GM12878 (cell line): ENCODE data around the gene DENND10. TPM values are rescaled to one million over a fixed set of nuclear protein-coding genes. Genes with fewer than 3 reads are reported as not detected.

Experiments used
- ATAC-seq: fragments of 200-7000 bp; cut with Tn5 transposase; 3 replicates; pipeline ENCODE4 v1.9.1; 2020; ENCODE audit warnings: mild to moderate bottlenecking, moderate library complexity
- BruUV-seq: library from RNA; stranded (reverse); fragments of 400-500 nt; replicated peaks from 2 replicates; lab custom pipeline; 2021; lab: Mats Ljungman, UMichigan
- CTCF ChIA-PET: fragments of 300-600 bp; sonication (Branson Sonifier 250); formaldehyde crosslinking; extraction: SDS; loops from one replicate; lab custom pipeline; 2021; ENCODE audit warnings: inconsistent platforms; lab: Yijun Ruan, JAX
- POLR2A ChIA-PET: fragments of 350-600 bp; formaldehyde crosslinking; extraction: SDS; loops from one replicate; lab custom pipeline; 2021; ENCODE audit warnings: inconsistent platforms; lab: Charles Lee
- RAD21 ChIA-PET: fragments of 300-600 bp; sonication (Branson Sonifier 250); formaldehyde crosslinking; loops from one replicate; lab custom pipeline; 2023; ENCODE audit warnings: antibody characterized with exemption; ENCODE audit not compliant: unreplicated experiment; lab: Charles Lee
- SMC1A ChIA-PET: fragments of 300-600 bp; sonication (Branson Sonifier 250); formaldehyde crosslinking; loops from one replicate; lab custom pipeline; 2023; ENCODE audit not compliant: unreplicated experiment, uncharacterized antibody; lab: Charles Lee
- DNase-seq: peaks from one replicate; pipeline ENCODE4 v3.0.0-alpha.2; 2011; ENCODE audit warnings: low read depth, low spot score
- FAIRE-seq: peaks from 3 replicates; lab custom pipeline; 2011; peaks lifted over from hg19 to GRCh38; lab: Jason Lieb, UNC
- H2AFZ ChIP-seq: 2 replicates; pipeline ENCODE4 v1.6.0; 2011; ENCODE audit warnings: low read depth, low read length, control low read depth; ENCODE audit not compliant: control insufficient read depth
- H3K27ac ChIP-seq: 2 replicates; pipeline ENCODE4 v1.5.1; 2011; ENCODE audit warnings: control low read depth; ENCODE audit not compliant: control insufficient read depth, insufficient read depth
- H3K27me3 ChIP-seq, 2 experiments: replicated peaks in 1 of 2; 2 replicates each; pipeline versions ENCODE4 v1.6.0 to v1.6.1; 2011; ENCODE audit warnings: low read length in 1 of 2; ENCODE audit not compliant: control insufficient read depth in 2 of 2, insufficient read depth in 2 of 2
- H3K36me3 ChIP-seq, 2 experiments: 2 replicates each; pipeline ENCODE4 v1.5.1; 2011; ENCODE audit warnings: low read length in 1 of 2; ENCODE audit not compliant: control insufficient read depth in 2 of 2, insufficient read depth in 2 of 2
- H3K4me1 ChIP-seq: 2 replicates; pipeline ENCODE4 v1.6.1; 2011; ENCODE audit warnings: mild to moderate bottlenecking, low read length, moderate library complexity, mixed read lengths; ENCODE audit not compliant: control insufficient read depth, insufficient read depth
- H3K4me2 ChIP-seq: 2 replicates; pipeline ENCODE4 v1.6.0; 2011; ENCODE audit warnings: control low read depth; ENCODE audit not compliant: control insufficient read depth, insufficient read depth
- H3K4me3 ChIP-seq: fragments of 200-600 bp; sonication (generic); 2 replicates; pipeline ENCODE4 v1.5.1; 2016
- H3K79me2 ChIP-seq: 2 replicates; pipeline ENCODE4 v1.6.0; 2011; ENCODE audit warnings: low read length; ENCODE audit not compliant: control insufficient read depth, insufficient read depth
- H3K9ac ChIP-seq: 2 replicates; pipeline ENCODE4 v1.8.0; 2011; ENCODE audit warnings: low read length, control low read depth, mixed read lengths; ENCODE audit not compliant: control insufficient read depth, insufficient read depth
- H3K9me3 ChIP-seq: replicated peaks from 3 replicates; pipeline ENCODE4 v1.5.1; 2011; ENCODE audit warnings: mild to moderate bottlenecking, low read length; ENCODE audit not compliant: control insufficient read depth, insufficient read depth
- H4K20me1 ChIP-seq: 2 replicates; pipeline ENCODE4 v1.6.0; 2011; ENCODE audit not compliant: control insufficient read depth, insufficient read depth
- ASH2L ChIP-seq: fragments of 300-600, 200-600 bp; sonication (generic); IDR thresholded peaks from 2 replicates; pipeline ENCODE4 v1.6.1; 2017; ENCODE audit warnings: low read depth, mild to moderate bottlenecking, borderline replicate concordance
- IRF4 ChIP-seq: IDR thresholded peaks from 2 replicates; pipeline ENCODE4 v1.6.1; 2011; ENCODE audit warnings: low read depth, low read length
- NFYB ChIP-seq: IDR thresholded peaks from 2 replicates; pipeline ENCODE4 v1.6.1; 2011; ENCODE audit warnings: low read depth, mild to moderate bottlenecking, low read length, improper control_type of control experiment, moderate library complexity; ENCODE audit not compliant: insufficient read depth
- RBBP5 ChIP-seq: fragments of 200-600 bp; sonication (generic); conservative IDR thresholded peaks from 2 replicates; pipeline ENCODE4 v1.6.1; 2016
- SMAD1 ChIP-seq: fragments of 450-650 bp; IDR thresholded peaks from 2 replicates; pipeline ENCODE4 v1.6.1; 2018; ENCODE audit warnings: mild to moderate bottlenecking, low read depth; ENCODE audit not compliant: partially characterized antibody
- SMARCA5 ChIP-seq: fragments of 450-650 bp; IDR thresholded peaks from 2 replicates; pipeline ENCODE4 v1.6.1; 2017; ENCODE audit warnings: mild to moderate bottlenecking
- WGBS: methylation state at CpG from one replicate; pipeline ENCODE4 v1.1.6; 2016; ENCODE audit warnings: low lambda C conversion rate; ENCODE audit not compliant: insufficient replicate concordance, insufficient coverage; ENCODE audit errors: missing lambda C conversion rate; 5-methylcytosine and 5-hydroxymethylcytosine counted together
- in situ Hi-C: fragments of 300-500 bp; cut with MboI; formaldehyde crosslinking; loops from 9 replicates; pipeline ENCODE4 v1.14.3; 2018; ENCODE audit warnings: mixed read lengths
- intact Hi-C: fragments of 100-400 bp; cut with micrococcal nuclease; formaldehyde crosslinking; loops from one replicate; pipeline ENCODE4 v1.14.2; 2022; ENCODE audit not compliant: unreplicated experiment
- polyA plus RNA-seq, 11 experiments: library from polyadenylated mRNA; depleted of rRNA in 4 of 11; unstranded in 6 of 11; stranded (reverse) in 5 of 11; fragments of >200 nt; fragmentation: Nextera tagmentation in 4 of 11; fragmentation: Illumina TruSeq in 1 of 11; extraction: Ambion mirVana in 4 of 11; extraction: Trizol in 1 of 11; gene quantifications; 1 replicate in 1 of 11; 2 replicates in 10 of 11; pipeline versions ENCODE4 v1.2.1 to v1.2.3, GENCODE V29; 2011 to 2016; ENCODE audit warnings: inconsistent platforms in 2 of 11, missing spikeins in 2 of 11, low read depth in 1 of 11
- total RNA-seq, 4 experiments: library from RNA; depleted of rRNA in 3 of 4; stranded (reverse); fragments of >200 nt in 3 of 4; fragmentation: Illumina TruSeq in 1 of 4; extraction: Trizol in 1 of 4; gene quantifications; 2 replicates each; pipeline versions ENCODE4 v1.2.1 to v1.2.3, GENCODE V29; 2013 to 2021
- TF ChIP-seq, protein P1 (sequence below): IDR thresholded peaks from 2 replicates; pipeline ENCODE4 v1.6.1; 2012; ENCODE audit warnings: mild to moderate bottlenecking, low read depth, low read length
- TF ChIP-seq, protein P2 (sequence below): IDR thresholded peaks from 2 replicates; pipeline ENCODE4 v1.6.1; 2012; ENCODE audit warnings: low read length, inconsistent platforms
- TF ChIP-seq, protein P3 (sequence below): fragments of 150-350 bp; IDR thresholded peaks from 2 replicates; pipeline ENCODE4 v1.6.1; 2016; ENCODE audit warnings: low read depth, low read length
- TF ChIP-seq, protein P4 (sequence below): fragments of 450-650 bp; IDR thresholded peaks from 2 replicates; pipeline ENCODE4 v1.6.1; 2018; ENCODE audit warnings: mild to moderate bottlenecking, low read depth, moderate library complexity; ENCODE audit not compliant: partially characterized antibody

The DENND10 gene
- total and polyA plus RNA-seq, 10 of the 15 experiments (the other 5 are each of a cell fraction or from before 2014, with no cell fraction given) = 21.5 to 39.8 (median 26.2) TPM

DNA sequence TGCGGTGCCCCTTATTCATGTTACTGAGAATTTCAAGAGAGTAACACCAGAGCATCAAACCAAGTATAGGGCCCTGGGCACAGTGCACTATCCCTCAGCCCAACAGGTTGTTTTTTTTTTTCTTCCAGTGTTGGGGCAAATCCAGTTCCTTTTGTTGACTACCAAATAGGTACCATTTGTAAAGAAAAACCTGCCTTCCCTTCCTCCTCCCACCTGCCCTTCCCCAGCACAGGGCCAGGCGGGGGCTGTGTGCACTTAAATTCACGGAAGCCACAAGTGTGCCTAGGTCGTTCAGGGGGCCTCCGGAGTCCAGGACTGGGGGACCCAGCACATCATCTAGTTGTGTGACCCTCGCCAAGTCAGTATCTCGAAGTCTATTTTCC is 62.2 kb downstream of the DENND10 start (continued):
- TF ChIP-seq, protein P1, sequence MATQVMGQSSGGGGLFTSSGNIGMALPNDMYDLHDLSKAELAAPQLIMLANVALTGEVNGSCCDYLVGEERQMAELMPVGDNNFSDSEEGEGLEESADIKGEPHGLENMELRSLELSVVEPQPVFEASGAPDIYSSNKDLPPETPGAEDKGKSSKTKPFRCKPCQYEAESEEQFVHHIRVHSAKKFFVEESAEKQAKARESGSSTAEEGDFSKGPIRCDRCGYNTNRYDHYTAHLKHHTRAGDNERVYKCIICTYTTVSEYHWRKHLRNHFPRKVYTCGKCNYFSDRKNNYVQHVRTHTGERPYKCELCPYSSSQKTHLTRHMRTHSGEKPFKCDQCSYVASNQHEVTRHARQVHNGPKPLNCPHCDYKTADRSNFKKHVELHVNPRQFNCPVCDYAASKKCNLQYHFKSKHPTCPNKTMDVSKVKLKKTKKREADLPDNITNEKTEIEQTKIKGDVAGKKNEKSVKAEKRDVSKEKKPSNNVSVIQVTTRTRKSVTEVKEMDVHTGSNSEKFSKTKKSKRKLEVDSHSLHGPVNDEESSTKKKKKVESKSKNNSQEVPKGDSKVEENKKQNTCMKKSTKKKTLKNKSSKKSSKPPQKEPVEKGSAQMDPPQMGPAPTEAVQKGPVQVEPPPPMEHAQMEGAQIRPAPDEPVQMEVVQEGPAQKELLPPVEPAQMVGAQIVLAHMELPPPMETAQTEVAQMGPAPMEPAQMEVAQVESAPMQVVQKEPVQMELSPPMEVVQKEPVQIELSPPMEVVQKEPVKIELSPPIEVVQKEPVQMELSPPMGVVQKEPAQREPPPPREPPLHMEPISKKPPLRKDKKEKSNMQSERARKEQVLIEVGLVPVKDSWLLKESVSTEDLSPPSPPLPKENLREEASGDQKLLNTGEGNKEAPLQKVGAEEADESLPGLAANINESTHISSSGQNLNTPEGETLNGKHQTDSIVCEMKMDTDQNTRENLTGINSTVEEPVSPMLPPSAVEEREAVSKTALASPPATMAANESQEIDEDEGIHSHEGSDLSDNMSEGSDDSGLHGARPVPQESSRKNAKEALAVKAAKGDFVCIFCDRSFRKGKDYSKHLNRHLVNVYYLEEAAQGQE = no peak
- TF ChIP-seq, all 136 proteins: peak for 0

DNA sequence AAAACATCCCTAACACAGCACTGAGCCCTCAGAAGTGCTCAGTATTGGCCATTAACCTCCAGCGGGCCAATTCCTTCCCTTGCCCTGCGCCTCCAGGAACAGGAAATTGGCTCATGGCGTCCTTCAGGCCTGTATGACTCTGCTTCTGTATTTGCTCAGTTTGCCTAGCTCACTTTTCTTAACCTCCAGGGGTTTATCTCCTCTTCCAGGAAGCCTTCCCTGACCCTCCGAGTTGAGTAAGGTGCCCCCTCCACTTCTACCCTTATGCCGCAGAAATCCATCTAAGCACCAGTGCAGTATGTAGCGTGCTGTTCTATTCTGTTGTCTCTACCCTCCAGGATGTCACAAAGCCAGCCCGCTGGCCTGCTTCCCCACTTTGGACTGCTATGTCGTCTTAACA is 62.7 kb downstream of the DENND10 start:
- no peak for DNase-seq
- no peak overlapping the region for H3K4me3 ChIP-seq
- no peak overlapping the region; the same call in 1 of the 2 replicates for H3K27ac ChIP-seq
- SMC1A ChIA-PET = no interaction called here
- H4K20me1 ChIP-seq = no peaks in the 10 kb centered on the region
- peaks cover 11% of the 10 kb centered on the region for H3K4me1 ChIP-seq
- H3K9ac ChIP-seq = no peak overlapping the region; the same call in 1 of the 2 replicates
- 71% methylated on average over 8 of the region's 8 CpGs for WGBS
- intact Hi-C loops = no loop called here
- CTCF ChIA-PET = interaction anchor here (2.1 kb wide), 1 partner anchor 32 kb away, joined by 8 read pairs; no protein-coding TSS in a partner anchor
- RAD21 ChIA-PET = no interaction called here
- H3K79me2 ChIP-seq = peaks cover 18% of the 10 kb centered on the region
- in situ Hi-C loops = no loop called here
- H3K27me3 ChIP-seq = no peaks in the 10 kb centered on the region
- peaks cover 5 to 22% of the 10 kb centered on the region in 2 experiments for H3K36me3 ChIP-seq
- no peak for FAIRE-seq
- ATAC-seq = no peak
- peak overlapping the region; percentile 99 for H3K4me2 ChIP-seq
- H2AFZ ChIP-seq = no peak overlapping the region
- no TSS peak for BruUV-seq
- POLR2A ChIA-PET = no interaction called here
- no peaks in the 10 kb centered on the region for H3K9me3 ChIP-seq
- TF ChIP-seq SMARCA5 (no peak), IRF4 (no peak), ASH2L (no peak), NFYB (no peak), RBBP5 (no peak), SMAD1 (no peak)
- TF ChIP-seq, protein P2, sequence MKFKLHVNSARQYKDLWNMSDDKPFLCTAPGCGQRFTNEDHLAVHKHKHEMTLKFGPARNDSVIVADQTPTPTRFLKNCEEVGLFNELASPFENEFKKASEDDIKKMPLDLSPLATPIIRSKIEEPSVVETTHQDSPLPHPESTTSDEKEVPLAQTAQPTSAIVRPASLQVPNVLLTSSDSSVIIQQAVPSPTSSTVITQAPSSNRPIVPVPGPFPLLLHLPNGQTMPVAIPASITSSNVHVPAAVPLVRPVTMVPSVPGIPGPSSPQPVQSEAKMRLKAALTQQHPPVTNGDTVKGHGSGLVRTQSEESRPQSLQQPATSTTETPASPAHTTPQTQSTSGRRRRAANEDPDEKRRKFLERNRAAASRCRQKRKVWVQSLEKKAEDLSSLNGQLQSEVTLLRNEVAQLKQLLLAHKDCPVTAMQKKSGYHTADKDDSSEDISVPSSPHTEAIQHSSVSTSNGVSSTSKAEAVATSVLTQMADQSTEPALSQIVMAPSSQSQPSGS = no peak
- TF ChIP-seq, protein P3, sequence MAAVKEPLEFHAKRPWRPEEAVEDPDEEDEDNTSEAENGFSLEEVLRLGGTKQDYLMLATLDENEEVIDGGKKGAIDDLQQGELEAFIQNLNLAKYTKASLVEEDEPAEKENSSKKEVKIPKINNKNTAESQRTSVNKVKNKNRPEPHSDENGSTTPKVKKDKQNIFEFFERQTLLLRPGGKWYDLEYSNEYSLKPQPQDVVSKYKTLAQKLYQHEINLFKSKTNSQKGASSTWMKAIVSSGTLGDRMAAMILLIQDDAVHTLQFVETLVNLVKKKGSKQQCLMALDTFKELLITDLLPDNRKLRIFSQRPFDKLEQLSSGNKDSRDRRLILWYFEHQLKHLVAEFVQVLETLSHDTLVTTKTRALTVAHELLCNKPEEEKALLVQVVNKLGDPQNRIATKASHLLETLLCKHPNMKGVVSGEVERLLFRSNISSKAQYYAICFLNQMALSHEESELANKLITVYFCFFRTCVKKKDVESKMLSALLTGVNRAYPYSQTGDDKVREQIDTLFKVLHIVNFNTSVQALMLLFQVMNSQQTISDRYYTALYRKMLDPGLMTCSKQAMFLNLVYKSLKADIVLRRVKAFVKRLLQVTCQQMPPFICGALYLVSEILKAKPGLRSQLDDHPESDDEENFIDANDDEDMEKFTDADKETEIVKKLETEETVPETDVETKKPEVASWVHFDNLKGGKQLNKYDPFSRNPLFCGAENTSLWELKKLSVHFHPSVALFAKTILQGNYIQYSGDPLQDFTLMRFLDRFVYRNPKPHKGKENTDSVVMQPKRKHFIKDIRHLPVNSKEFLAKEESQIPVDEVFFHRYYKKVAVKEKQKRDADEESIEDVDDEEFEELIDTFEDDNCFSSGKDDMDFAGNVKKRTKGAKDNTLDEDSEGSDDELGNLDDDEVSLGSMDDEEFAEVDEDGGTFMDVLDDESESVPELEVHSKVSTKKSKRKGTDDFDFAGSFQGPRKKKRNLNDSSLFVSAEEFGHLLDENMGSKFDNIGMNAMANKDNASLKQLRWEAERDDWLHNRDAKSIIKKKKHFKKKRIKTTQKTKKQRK = no peak
- TF ChIP-seq, protein P4, sequence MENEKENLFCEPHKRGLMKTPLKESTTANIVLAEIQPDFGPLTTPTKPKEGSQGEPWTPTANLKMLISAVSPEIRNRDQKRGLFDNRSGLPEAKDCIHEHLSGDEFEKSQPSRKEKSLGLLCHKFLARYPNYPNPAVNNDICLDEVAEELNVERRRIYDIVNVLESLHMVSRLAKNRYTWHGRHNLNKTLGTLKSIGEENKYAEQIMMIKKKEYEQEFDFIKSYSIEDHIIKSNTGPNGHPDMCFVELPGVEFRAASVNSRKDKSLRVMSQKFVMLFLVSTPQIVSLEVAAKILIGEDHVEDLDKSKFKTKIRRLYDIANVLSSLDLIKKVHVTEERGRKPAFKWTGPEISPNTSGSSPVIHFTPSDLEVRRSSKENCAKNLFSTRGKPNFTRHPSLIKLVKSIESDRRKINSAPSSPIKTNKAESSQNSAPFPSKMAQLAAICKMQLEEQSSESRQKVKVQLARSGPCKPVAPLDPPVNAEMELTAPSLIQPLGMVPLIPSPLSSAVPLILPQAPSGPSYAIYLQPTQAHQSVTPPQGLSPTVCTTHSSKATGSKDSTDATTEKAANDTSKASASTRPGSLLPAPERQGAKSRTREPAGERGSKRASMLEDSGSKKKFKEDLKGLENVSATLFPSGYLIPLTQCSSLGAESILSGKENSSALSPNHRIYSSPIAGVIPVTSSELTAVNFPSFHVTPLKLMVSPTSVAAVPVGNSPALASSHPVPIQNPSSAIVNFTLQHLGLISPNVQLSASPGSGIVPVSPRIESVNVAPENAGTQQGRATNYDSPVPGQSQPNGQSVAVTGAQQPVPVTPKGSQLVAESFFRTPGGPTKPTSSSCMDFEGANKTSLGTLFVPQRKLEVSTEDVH = no peak
